A549 (cell line): ENCODE data around the gene MRPS34.

Source experiments
- CHD2 ChIP-seq: fragments of 150-350 bp; IDR thresholded peaks from 2 replicates; pipeline ENCODE4 v1.6.1; 2014; ENCODE audit warnings: low read length; ENCODE audit not compliant: partially characterized antibody
- JUN ChIP-seq, 2 experiments: fragments of >200 bp; sonication (Bioruptor Twin); formaldehyde crosslinking; IDR thresholded peaks; 2 replicates in 1 of 2; 3 replicates in 1 of 2; pipeline ENCODE4 v1.6.1; 2016 to 2017
- MAZ ChIP-seq: fragments of 150-350 bp; IDR thresholded peaks from 2 replicates; pipeline ENCODE4 v1.6.1; 2014; ENCODE audit warnings: antibody characterized with exemption, low read depth, low read length, borderline replicate concordance
- MYC ChIP-seq: IDR thresholded peaks from 2 replicates; pipeline ENCODE4 v1.6.1; 2012; ENCODE audit warnings: mild to moderate bottlenecking, inconsistent platforms, low read length, improper control_type of control experiment, borderline replicate concordance
- POLR2A ChIP-seq: IDR thresholded peaks from 2 replicates; pipeline ENCODE4 v1.6.1; 2012; ENCODE audit warnings: mild to moderate bottlenecking, low read length
- POLR2AphosphoS2 ChIP-seq: conservative IDR thresholded peaks from 2 replicates; pipeline ENCODE4 v1.6.1; 2012; ENCODE audit warnings: low read length, improper control_type of control experiment, inconsistent platforms
- RNF2 ChIP-seq: fragments of 200-600 bp; sonication (generic); IDR thresholded peaks from 2 replicates; pipeline ENCODE4 v1.6.1; 2016; ENCODE audit warnings: low read depth, mild to moderate bottlenecking, antibody characterized with exemption, moderate library complexity, borderline replicate concordance
- TF ChIP-seq, protein P1 (sequence below): fragments of >200 bp; sonication (Bioruptor Twin); formaldehyde crosslinking; IDR thresholded peaks from 3 replicates; pipeline ENCODE4 v1.5.1; 2016
- TF ChIP-seq, protein P2 (sequence below): fragments of 150-350 bp; IDR thresholded peaks from 2 replicates; pipeline ENCODE4 v1.6.1; 2014; ENCODE audit warnings: low read depth, mild to moderate bottlenecking, low read length
- TF ChIP-seq, protein P3 (sequence below): IDR thresholded peaks from 2 replicates; pipeline ENCODE4 v1.6.1; 2012; ENCODE audit warnings: low read depth, borderline replicate concordance

DNA sequence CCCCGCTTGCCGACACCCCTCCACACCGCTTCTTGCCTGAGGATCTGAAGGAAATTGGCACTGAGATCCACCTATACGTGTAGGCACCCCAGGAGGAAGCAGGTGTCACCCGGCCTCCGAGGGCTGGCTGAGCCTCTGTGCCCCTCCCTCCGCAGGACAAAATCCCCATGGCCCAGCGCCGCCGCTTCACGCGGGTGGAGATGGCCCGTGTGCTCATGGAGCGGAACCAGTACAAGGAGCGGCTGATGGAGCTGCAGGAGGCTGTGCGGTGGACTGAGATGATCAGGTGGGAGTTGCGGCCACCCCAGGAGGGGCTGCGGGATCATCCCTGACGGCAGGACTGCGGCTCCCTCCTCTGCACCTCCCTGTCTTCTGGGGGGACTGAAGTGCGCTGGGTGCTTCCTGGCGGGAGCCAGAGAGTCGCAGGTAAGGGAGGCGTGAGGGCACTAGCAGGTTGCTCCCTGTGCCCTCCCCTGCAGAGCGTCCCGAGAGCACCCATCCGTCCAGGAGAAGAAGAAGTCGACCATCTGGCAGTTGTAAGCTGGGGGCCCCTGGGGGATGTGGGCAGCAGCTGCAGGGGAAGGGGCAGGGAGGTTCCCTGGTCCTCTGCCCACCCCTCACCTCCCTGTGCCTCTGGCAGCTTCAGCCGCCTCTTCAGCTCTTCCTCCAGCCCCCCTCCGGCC, 10.6 kb downstream of the MRPS34 start:
- TF ChIP-seq, protein P1, sequence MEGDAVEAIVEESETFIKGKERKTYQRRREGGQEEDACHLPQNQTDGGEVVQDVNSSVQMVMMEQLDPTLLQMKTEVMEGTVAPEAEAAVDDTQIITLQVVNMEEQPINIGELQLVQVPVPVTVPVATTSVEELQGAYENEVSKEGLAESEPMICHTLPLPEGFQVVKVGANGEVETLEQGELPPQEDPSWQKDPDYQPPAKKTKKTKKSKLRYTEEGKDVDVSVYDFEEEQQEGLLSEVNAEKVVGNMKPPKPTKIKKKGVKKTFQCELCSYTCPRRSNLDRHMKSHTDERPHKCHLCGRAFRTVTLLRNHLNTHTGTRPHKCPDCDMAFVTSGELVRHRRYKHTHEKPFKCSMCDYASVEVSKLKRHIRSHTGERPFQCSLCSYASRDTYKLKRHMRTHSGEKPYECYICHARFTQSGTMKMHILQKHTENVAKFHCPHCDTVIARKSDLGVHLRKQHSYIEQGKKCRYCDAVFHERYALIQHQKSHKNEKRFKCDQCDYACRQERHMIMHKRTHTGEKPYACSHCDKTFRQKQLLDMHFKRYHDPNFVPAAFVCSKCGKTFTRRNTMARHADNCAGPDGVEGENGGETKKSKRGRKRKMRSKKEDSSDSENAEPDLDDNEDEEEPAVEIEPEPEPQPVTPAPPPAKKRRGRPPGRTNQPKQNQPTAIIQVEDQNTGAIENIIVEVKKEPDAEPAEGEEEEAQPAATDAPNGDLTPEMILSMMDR, result no peak
- TF ChIP-seq MYC (no peak), RNF2 (no peak), POLR2A (no peak), JUN (IDR thresholded peaks at IDR 0.05) (no peak), CHD2 (no peak), POLR2AphosphoS2 (no peak), MAZ (no peak)
- TF ChIP-seq, protein P2, sequence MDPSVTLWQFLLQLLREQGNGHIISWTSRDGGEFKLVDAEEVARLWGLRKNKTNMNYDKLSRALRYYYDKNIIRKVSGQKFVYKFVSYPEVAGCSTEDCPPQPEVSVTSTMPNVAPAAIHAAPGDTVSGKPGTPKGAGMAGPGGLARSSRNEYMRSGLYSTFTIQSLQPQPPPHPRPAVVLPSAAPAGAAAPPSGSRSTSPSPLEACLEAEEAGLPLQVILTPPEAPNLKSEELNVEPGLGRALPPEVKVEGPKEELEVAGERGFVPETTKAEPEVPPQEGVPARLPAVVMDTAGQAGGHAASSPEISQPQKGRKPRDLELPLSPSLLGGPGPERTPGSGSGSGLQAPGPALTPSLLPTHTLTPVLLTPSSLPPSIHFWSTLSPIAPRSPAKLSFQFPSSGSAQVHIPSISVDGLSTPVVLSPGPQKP, result no peak
- TF ChIP-seq, protein P3, sequence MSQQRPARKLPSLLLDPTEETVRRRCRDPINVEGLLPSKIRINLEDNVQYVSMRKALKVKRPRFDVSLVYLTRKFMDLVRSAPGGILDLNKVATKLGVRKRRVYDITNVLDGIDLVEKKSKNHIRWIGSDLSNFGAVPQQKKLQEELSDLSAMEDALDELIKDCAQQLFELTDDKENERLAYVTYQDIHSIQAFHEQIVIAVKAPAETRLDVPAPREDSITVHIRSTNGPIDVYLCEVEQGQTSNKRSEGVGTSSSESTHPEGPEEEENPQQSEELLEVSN, result no peak
